ENCODE results near the gene WWOX.

WWOX gene

GRCh38 chr16:78479723-78480122, 380.3 kb downstream of the WWOX start:
- no peak for DNase-seq

GRCh38 chr16:78480588-78480987, 381.1 kb downstream of the WWOX start:
- no peak for DNase-seq

- DNase-seq, result peak; percentile 62
These were observed 383.9 kb downstream of the WWOX start for GRCh38 chr16:78483124-78483992.

- no peak for DNase-seq
These were observed 385.1 kb downstream of the WWOX start for GRCh38 chr16:78484509-78485058.

GRCh38 chr16:78485188-78485916, 385.9 kb downstream of the WWOX start:
- DNase-seq, result no peak

- no peak for DNase-seq
These were observed 386.4 kb downstream of the WWOX start for GRCh38 chr16:78485917-78486257.

- no peak for DNase-seq
These were observed 388.0 kb downstream of the WWOX start for GRCh38 chr16:78487471-78487870.

GRCh38 chr16:78489072-78489471, 389.6 kb downstream of the WWOX start:
- peak; percentile 49 for DNase-seq

GRCh38 chr16:78489631-78490030, 390.2 kb downstream of the WWOX start:
- no peak for DNase-seq

- DNase-seq, result no peak
These were observed 391.0 kb downstream of the WWOX start for GRCh38 chr16:78490431-78490830.

GRCh38 chr16:78490847-78491246, 391.4 kb downstream of the WWOX start:
- DNase-seq, result no peak

- no peak for DNase-seq
These were observed 394.1 kb downstream of the WWOX start for GRCh38 chr16:78493573-78493972.

- DNase-seq, result no peak
These were observed 394.7 kb downstream of the WWOX start for GRCh38 chr16:78494105-78494504.

GRCh38 chr16:78494674-78495073, 395.2 kb downstream of the WWOX start:
- DNase-seq, result no peak

GRCh38 chr16:78496189-78496588, 396.7 kb downstream of the WWOX start:
- no peak for DNase-seq

GRCh38 chr16:78499399-78499798, 399.9 kb downstream of the WWOX start:
- DNase-seq, result peak; percentile 93

- no peak for DNase-seq
These were observed 401.3 kb downstream of the WWOX start for GRCh38 chr16:78500659-78501270.

GRCh38 chr16:78501744-78502143, 402.3 kb downstream of the WWOX start:
- no peak for DNase-seq

- peak; percentile 21 for DNase-seq
These were observed 403.4 kb downstream of the WWOX start for GRCh38 chr16:78502812-78503350.

- peak; percentile 80 for DNase-seq
These were observed 404.1 kb downstream of the WWOX start for GRCh38 chr16:78503602-78504001.

- no peak for DNase-seq
These were observed 405.0 kb downstream of the WWOX start for GRCh38 chr16:78504401-78504851.

GRCh38 chr16:78505036-78505435, 405.6 kb downstream of the WWOX start:
- DNase-seq, result no peak
